Gastroesophageal sphincter (tissue), 3 donors: ENCODE measurements around the gene BPIFB4.

Experiments used
- CTCF ChIP-seq, 4 experiments: fragments of 200-600 bp in 2 of 4; fragments of 450-650 bp in 2 of 4; sonication (generic) in 1 of 4; IDR thresholded peaks; one replicate each; pipeline ENCODE4 v1.5.1; 2017 to 2019; ENCODE audit warnings: antibody characterized with exemption in 4 of 4, mild to moderate bottlenecking in 2 of 4, moderate library complexity in 2 of 4
- POLR2A ChIP-seq, 2 donors: fragments of 450-650 bp; IDR thresholded peaks; one replicate each; pipeline ENCODE4 v1.6.1; 2017; ENCODE audit warnings: antibody characterized with exemption in 2 of 2, mild to moderate bottlenecking in 2 of 2, moderate library complexity in 1 of 2

GRCh38 chr20:33042983-33043730, 36.3 kb upstream of the BPIFB4 start:
- TF ChIP-seq CTCF (IDR thresholded peaks at IDR 0.05) (no peak), POLR2A (IDR thresholded peaks at IDR 0.05) (no peak)
